Upper lobe of right lung (tissue), 1 donor: Measurements from ENCODE around the gene VGLL4. TPM values are rescaled to one million over a fixed set of nuclear protein-coding genes. Genes with fewer than 3 reads are reported as not detected.

Experiments
- ATAC-seq: fragments of 200-7000 bp; cut with Tn5 transposase; one replicate; pipeline ENCODE4 v1.9.1; 2020; ENCODE audit warnings: mild to moderate bottlenecking, moderate library complexity
- DNase-seq: peaks from one replicate; pipeline ENCODE4 v3.0.0-alpha.2; 2020
- H3K27ac ChIP-seq: fragments of 200-600 bp; one replicate; pipeline ENCODE4 v1.8.0; 2022
- H3K27me3 ChIP-seq: fragments of 200-600 bp; one replicate; pipeline ENCODE4 v1.8.0; 2022; ENCODE audit warnings: mild to moderate bottlenecking
- H3K36me3 ChIP-seq: fragments of 200-600 bp; one replicate; pipeline ENCODE4 v1.8.0; 2022
- H3K4me1 ChIP-seq: fragments of 200-600 bp; one replicate; pipeline ENCODE4 v1.8.0; 2022
- H3K4me3 ChIP-seq: fragments of 200-600 bp; one replicate; pipeline ENCODE4 v1.8.0; 2022; ENCODE audit warnings: mild to moderate bottlenecking
- H3K9me3 ChIP-seq: fragments of 200-600 bp; one replicate; pipeline ENCODE4 v1.8.0; 2022
- CTCF ChIP-seq: fragments of 200-600 bp; IDR thresholded peaks from one replicate; pipeline ENCODE4 v1.8.0; 2022; ENCODE audit warnings: antibody characterized with exemption
- intact Hi-C: fragments of 100-400 bp; cut with DNase I; formaldehyde crosslinking; loops from one replicate; pipeline ENCODE4 v1.11.0; 2022
- total RNA-seq: library from RNA; stranded (reverse); fragmentation: NEBNext Ultra II Directional; extraction: Animal tissue kit (Norgen Biotek cat#: 25700); gene quantifications from one replicate; pipeline ENCODE4 v1.2.1, GENCODE V29; 2021
- donor health status: DM: no; HTN: yes; CAD: no; lungs with severe emphysema.

The VGLL4 gene
- total RNA-seq, 1 donor from 2014 or later, result 57.5 TPM

- no peaks in the 10 kb centered on the region for H3K9me3 ChIP-seq
- TF ChIP-seq CTCF, result no peak
- H3K4me3 ChIP-seq, result no peak overlapping the region
- H3K36me3 ChIP-seq, result no peaks in the 10 kb centered on the region
- H3K27me3 ChIP-seq, result no peaks in the 10 kb centered on the region
- H3K27ac ChIP-seq, result peak overlapping the region; percentile 47
- ATAC-seq (peak; percentile 81), DNase-seq (no peak)
- H3K4me1 ChIP-seq, result peaks cover 57% of the 10 kb centered on the region
- intact Hi-C loops, result no loop called here
Observed at GRCh38 chr3:11591391-11592282, 52.1 kb downstream of the VGLL4 start.

GRCh38 chr3:11591002-11591355, 52.7 kb downstream of the VGLL4 start:
- intact Hi-C loops, result no loop called here
- Histone ChIP-seq H3K9me3 (no peaks in the 10 kb centered on the region), H3K27ac (peak overlapping the region; percentile 47), H3K4me3 (no peak overlapping the region), H3K4me1 (peaks cover 57% of the 10 kb centered on the region), H3K36me3 (no peaks in the 10 kb centered on the region), H3K27me3 (no peaks in the 10 kb centered on the region)
- ATAC-seq (no peak), DNase-seq (no peak)
- no peak for TF ChIP-seq CTCF

- Histone ChIP-seq H3K4me1 (peaks cover 57% of the 10 kb centered on the region), H3K9me3 (no peaks in the 10 kb centered on the region), H3K36me3 (no peaks in the 10 kb centered on the region), H3K27ac (no peak overlapping the region), H3K27me3 (no peaks in the 10 kb centered on the region), H3K4me3 (no peak overlapping the region)
- intact Hi-C loops, result no loop called here
- ATAC-seq, result no peak
- no peak for DNase-seq
- TF ChIP-seq CTCF, result no peak
Observed at GRCh38 chr3:11589706-11590105, 54.0 kb downstream of the VGLL4 start.

- intact Hi-C loops, result no loop called here
- no peak for DNase-seq
- Histone ChIP-seq H3K27me3 (no peaks in the 10 kb centered on the region), H3K27ac (no peak overlapping the region), H3K4me3 (no peak overlapping the region), H3K36me3 (no peaks in the 10 kb centered on the region), H3K9me3 (no peaks in the 10 kb centered on the region), H3K4me1 (peaks cover 55% of the 10 kb centered on the region)
- TF ChIP-seq CTCF, result no peak
- ATAC-seq, result peak; percentile 44
Observed at GRCh38 chr3:11588755-11589154, 55.0 kb downstream of the VGLL4 start.

- H3K27ac ChIP-seq, result peak overlapping the region; percentile 32
- no peaks in the 10 kb centered on the region for H3K36me3 ChIP-seq
- peaks cover 55% of the 10 kb centered on the region for H3K4me1 ChIP-seq
- no peak for TF ChIP-seq CTCF
- no peak overlapping the region for H3K4me3 ChIP-seq
- DNase-seq (no peak), ATAC-seq (no peak)
- intact Hi-C loops, result no loop called here
- no peaks in the 10 kb centered on the region for H3K9me3 ChIP-seq
- H3K27me3 ChIP-seq, result no peaks in the 10 kb centered on the region
Observed at GRCh38 chr3:11588338-11588737, 55.4 kb downstream of the VGLL4 start.
